Mesothelial cell of epicardium (in vitro differentiated cells): ENCODE measurements around the gene TADA2B. TPM values are rescaled to one million over a fixed set of nuclear protein-coding genes. Genes with fewer than 3 reads are reported as not detected.

Experiments used
- DNase-seq, 2 experiments: peaks; one replicate each; pipeline ENCODE4 v3.0.0; 2021; ENCODE audit warnings: low spot score in 2 of 2; ENCODE audit not compliant: unreplicated experiment in 2 of 2
- H3K27ac Mint-ChIP-seq: 2 replicates; pipeline ENCODE4 v1.8.0; 2021; ENCODE audit warnings: mixed read lengths
- H3K27me3 Mint-ChIP-seq: 2 replicates; pipeline ENCODE4 v1.8.0; 2021; ENCODE audit warnings: low read depth, mixed read lengths
- H3K36me3 Mint-ChIP-seq: 2 replicates; pipeline ENCODE4 v1.8.0; 2021; ENCODE audit warnings: mixed read lengths
- H3K4me1 Mint-ChIP-seq: 2 replicates; pipeline ENCODE4 v1.8.0; 2021; ENCODE audit warnings: mixed read lengths
- H3K4me3 Mint-ChIP-seq: 2 replicates; pipeline ENCODE4 v1.8.0; 2021; ENCODE audit warnings: mild to moderate bottlenecking, moderate library complexity, mixed read lengths
- H3K9me3 Mint-ChIP-seq: 2 replicates; pipeline ENCODE4 v1.8.0; 2021; ENCODE audit warnings: mixed read lengths
- CTCF ChIP-seq: fragments of 200-600 bp; sonication (generic); IDR thresholded peaks from one replicate; pipeline ENCODE4 v1.5.0; 2021; ENCODE audit warnings: antibody characterized with exemption; ENCODE audit not compliant: unreplicated experiment
- total RNA-seq: library from RNA; stranded (reverse); gene quantifications from 3 replicates; pipeline ENCODE4 v1.2.1, GENCODE V29; 2021

TADA2B gene
- total RNA-seq, 1 donor from 2014 or later = 17.4 TPM

- peaks cover 14% of the 10 kb centered on the region for H3K27me3 Mint-ChIP-seq
- peak overlapping the region; percentile 13 for H3K4me3 Mint-ChIP-seq
- peak; percentile 58 to 89 for DNase-seq
Observed at GRCh38 chr4:7070729-7071511, 27.7 kb downstream of the TADA2B start.

GRCh38 chr4:7073059-7073458, 29.9 kb downstream of the TADA2B start:
- Mint-ChIP-seq H3K4me3 (no peak overlapping the region), H3K27me3 (peaks cover 14% of the 10 kb centered on the region), H3K4me1 (peaks cover 13% of the 10 kb centered on the region), H3K36me3 (no peaks in the 10 kb centered on the region), H3K27ac (no peak overlapping the region), H3K9me3 (no peaks in the 10 kb centered on the region)
- no peak for TF ChIP-seq CTCF
- no peak for DNase-seq

More at GRCh38 chr4:7070729-7071511, 27.7 kb downstream of the TADA2B start:
- Mint-ChIP-seq H3K36me3 (no peaks in the 10 kb centered on the region), H3K27ac (no peak overlapping the region), H3K9me3 (no peaks in the 10 kb centered on the region), H3K4me1 (peaks cover 27% of the 10 kb centered on the region)
- TF ChIP-seq CTCF = peak; percentile 98

GRCh38 chr4:7073526-7074390, 30.6 kb downstream of the TADA2B start:
- no peak for TF ChIP-seq CTCF
- no peak for DNase-seq
- peaks cover 14% of the 10 kb centered on the region for H3K27me3 Mint-ChIP-seq
- H3K4me1 Mint-ChIP-seq = peaks cover 8% of the 10 kb centered on the region
- H3K9me3 Mint-ChIP-seq = no peaks in the 10 kb centered on the region
- no peaks in the 10 kb centered on the region for H3K36me3 Mint-ChIP-seq
- H3K4me3 Mint-ChIP-seq = no peak overlapping the region
- no peak overlapping the region for H3K27ac Mint-ChIP-seq

- Mint-ChIP-seq H3K27me3 (peaks cover 14% of the 10 kb centered on the region), H3K27ac (no peak overlapping the region), H3K4me3 (no peak overlapping the region), H3K36me3 (no peaks in the 10 kb centered on the region), H3K9me3 (peaks cover 4% of the 10 kb centered on the region), H3K4me1 (peaks cover 4% of the 10 kb centered on the region)
- no peak for DNase-seq
- TF ChIP-seq CTCF = no peak
Observed at GRCh38 chr4:7074426-7074825, 31.3 kb downstream of the TADA2B start.

- Mint-ChIP-seq H3K27ac (no peak overlapping the region), H3K9me3 (peaks cover 17% of the 10 kb centered on the region), H3K27me3 (peaks cover 10% of the 10 kb centered on the region), H3K4me1 (no peaks in the 10 kb centered on the region), H3K36me3 (no peaks in the 10 kb centered on the region), H3K4me3 (no peak overlapping the region)
- DNase-seq = no peak
- no peak for TF ChIP-seq CTCF
Observed at GRCh38 chr4:7075962-7076695, 33.0 kb downstream of the TADA2B start.
